Measurements from ENCODE around the gene PTPRCAP. TPM values are rescaled to one million over a fixed set of nuclear protein-coding genes. Genes with fewer than 3 reads are reported as not detected.

Gene PTPRCAP
- total and polyA plus RNA-seq, 9 of the 15 experiments (the other 6 are each of a cell fraction or from before 2014, with no cell fraction given), result 0.22 to 2.0 (median 1.1) TPM; not detected in 4

DNA sequence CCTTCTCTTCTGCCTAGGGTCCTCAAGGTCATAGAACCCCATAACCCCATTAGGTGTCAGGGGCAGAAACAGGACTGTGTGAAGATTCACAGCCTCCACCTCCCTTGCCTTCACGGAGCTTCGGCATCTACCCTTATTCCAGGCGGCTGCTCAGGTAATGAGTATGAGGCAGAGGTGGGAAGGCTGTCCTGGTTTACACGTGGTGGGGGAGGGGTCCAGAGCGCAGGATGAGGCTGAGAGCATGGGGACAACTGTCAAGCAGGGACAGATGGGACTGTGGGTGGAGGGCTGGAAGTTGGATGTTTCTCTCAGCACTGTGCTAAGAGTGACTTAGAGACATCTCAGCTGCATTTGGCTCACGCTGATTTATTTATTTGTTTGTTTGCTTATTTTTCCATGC lies 50.0 kb downstream of the PTPRCAP start:
- ChIA-PET CTCF (ENCODE audit: low intra/inter-chr PET ratio) (no interaction called here), POLR2A (interaction anchor here (0.7 to 2.1 kb wide), 5 partner anchors 10 to 823 kb away, joined by 3 to 9 read pairs (median 4); partner anchors contain the start of gene PPP1CA)
- DNase-seq (ENCODE audit: extremely low read depth in 1 of 4, low spot score in 3 of 4), result no peak
- Histone ChIP-seq H3K27me3 (ENCODE audit: control insufficient read depth in 2 of 2, insufficient read depth in 2 of 2, low read length in 2 of 2) (no peaks in the 10 kb centered on the region), H3K27ac (ENCODE audit: extremely low read depth, low read depth, low read length) (no peak overlapping the region), H4K20me1 (replicated peaks; ENCODE audit: control insufficient read depth, insufficient read depth, low read length) (no peaks in the 10 kb centered on the region; the same call in 1 of the 2 replicates), H2AFZ (ENCODE audit: low read depth, low read length) (no peak overlapping the region), H3K9me1 (ENCODE audit: control insufficient read depth, insufficient read depth, low read length) (peaks cover 1% of the 10 kb centered on the region), H3K4me3 (no peak overlapping the region), H3K4me1 (replicated peaks in 1 of 2; ENCODE audit: control insufficient read depth in 2 of 2, insufficient read depth in 2 of 2, low read length in 2 of 2) (peaks cover 9 to 45% of the 10 kb centered on the region in 2 experiments; a peak in 4 of 5 replicates), H3K9me3 (replicated peaks; ENCODE audit: control insufficient read depth, insufficient read depth, low read depth, low read length) (no peaks in the 10 kb centered on the region), H3K4me2 (ENCODE audit: insufficient read depth, low read length) (no peak overlapping the region), H3K9ac (ENCODE audit: insufficient read depth in 1 of 2, low read depth in 2 of 2, low read length in 2 of 2) (peak overlapping the region in 1 of 2 experiments; percentile 73; a peak in 1 of 4 replicates), H3K36me3 (ENCODE audit: control insufficient read depth, insufficient read depth, low read length) (no peaks in the 10 kb centered on the region; the same call in 2 of the 3 replicates), H3K79me2 (ENCODE audit: control insufficient read depth, insufficient read depth, low read length) (peaks cover 22% of the 10 kb centered on the region)
- no peak for FAIRE-seq
- in situ Hi-C loops (cut with MboI) (no loop called here), intact Hi-C loops (cut with micrococcal nuclease) (no loop called here)
- BruUV-seq (replicated peaks), result no TSS peak
- TF ChIP-seq NEUROD1 (IDR thresholded peaks at IDR 0.05; ENCODE audit: borderline replicate concordance, low read depth, low read length, partially characterized antibody) (no peak), RBM22 (IDR thresholded peaks at IDR 0.05; ENCODE audit: low read depth, low read length, poor library complexity, severe bottlenecking) (no peak), FOXA1 (IDR thresholded peaks at IDR 0.05; ENCODE audit: borderline replicate concordance) (no peak), FOXA3 (CRISPR knock-in tag; conservative IDR thresholded peaks at IDR 0.05 in 1 of 2, IDR thresholded peaks at IDR 0.05 in 1 of 2) (no peak), TAF1 (IDR thresholded peaks at IDR 0.05; ENCODE audit: control insufficient read depth, extremely low read depth, insufficient read depth, low read length, severe bottlenecking) (no peak)
- no peak for ATAC-seq
- 52% methylated on average over 6 of the region's 6 CpGs for WGBS (ENCODE audit: insufficient coverage, low coverage, missing lambda C conversion rate)
